Subcutaneous abdominal adipose tissue (tissue), 5 donors: ENCODE results near the gene AP5Z1.
A peak's percentile ranks its signal among the peaks of the same experiment; 100 is the strongest.

Source experiments
- H3K27ac ChIP-seq: one replicate; pipeline ENCODE4 v1.7.0; 2013; ENCODE audit warnings: low read depth, mild to moderate bottlenecking, inconsistent platforms, low read length, moderate library complexity
- H3K27me3 ChIP-seq, 5 donors: one replicate each; pipeline ENCODE4 v1.7.0; 2013; ENCODE audit warnings: low read length in 5 of 5, inconsistent platforms in 1 of 5; ENCODE audit not compliant: control insufficient read depth in 5 of 5, insufficient read depth in 4 of 5
- H3K36me3 ChIP-seq, 5 donors: one replicate each; pipeline ENCODE4 v1.7.0; 2013; ENCODE audit warnings: low read length in 5 of 5; ENCODE audit not compliant: control insufficient read depth in 5 of 5, insufficient read depth in 5 of 5
- H3K4me1 ChIP-seq, 5 donors: one replicate each; pipeline ENCODE4 v1.7.0; 2013; ENCODE audit warnings: low read length in 5 of 5, mild to moderate bottlenecking in 3 of 5, moderate library complexity in 1 of 5; ENCODE audit not compliant: control insufficient read depth in 5 of 5, insufficient read depth in 5 of 5
- H3K4me3 ChIP-seq, 5 donors: one replicate each; pipeline ENCODE4 v1.7.0; 2013; ENCODE audit warnings: low read length in 5 of 5, low read depth in 1 of 5
- H3K9ac ChIP-seq, 5 donors: one replicate each; pipeline ENCODE4 v1.7.0; 2013; ENCODE audit warnings: low read length in 5 of 5, mild to moderate bottlenecking in 4 of 5, moderate library complexity in 3 of 5
- H3K9me3 ChIP-seq, 5 donors: one replicate each; pipeline ENCODE4 v1.7.0; 2013; ENCODE audit warnings: low read length in 5 of 5; ENCODE audit not compliant: control insufficient read depth in 5 of 5
- donor health status: healthy.
- donor health status: healthy.
- donor health status: healthy.
- donor health status: healthy.
- donor health status: healthy.

Gene AP5Z1

DNA sequence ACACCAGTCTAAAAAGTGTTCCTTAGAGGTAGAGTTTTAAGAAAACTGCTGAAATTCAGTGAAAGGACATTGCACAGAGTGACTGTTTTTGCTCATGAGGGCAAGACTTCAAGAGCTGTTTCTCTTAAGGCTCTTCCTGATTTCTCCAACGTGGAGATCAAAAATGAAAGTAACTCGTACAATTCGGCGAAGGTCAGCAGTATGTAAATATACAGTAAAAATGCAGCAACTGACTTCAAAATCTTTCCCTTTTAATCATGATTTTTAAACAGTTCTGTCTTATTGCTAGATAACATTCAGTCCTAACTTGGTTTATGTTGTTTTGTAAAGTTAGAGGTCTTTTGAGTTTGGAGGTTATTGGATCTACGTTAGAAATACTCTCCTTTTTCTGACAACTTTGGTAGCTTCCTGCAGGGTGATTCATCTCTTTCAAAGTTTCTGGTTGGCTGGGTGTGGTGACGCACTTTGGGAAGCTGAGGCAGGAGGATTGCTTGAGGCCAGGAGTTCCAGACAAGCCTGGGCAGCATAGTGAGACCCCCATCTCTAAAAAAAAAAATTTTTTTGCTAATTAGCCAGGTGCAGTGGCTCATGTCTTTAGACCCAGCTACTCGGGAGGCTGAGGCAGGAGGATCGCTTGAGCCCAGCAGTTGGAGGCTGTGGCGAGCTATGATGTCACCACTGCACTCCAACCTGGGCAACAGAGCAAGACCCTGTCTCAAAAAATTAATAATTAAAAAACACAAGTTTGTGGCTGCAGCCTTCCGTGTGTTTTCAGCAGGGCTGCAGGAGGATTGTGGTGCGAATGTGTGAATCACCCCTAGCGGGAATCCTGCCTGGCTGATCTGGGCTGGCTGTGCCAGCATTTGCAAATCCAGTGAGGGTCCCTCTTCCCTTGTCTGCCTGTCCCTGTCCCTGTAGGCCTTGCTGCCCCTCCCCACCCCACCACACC is 29.2 kb upstream of the AP5Z1 start:
- H3K9me3 ChIP-seq = no peaks in the 10 kb centered on the region
- H3K4me1 ChIP-seq = peaks cover 4 to 54% (median 46%) of the 10 kb centered on the region in 5 donors
- peak overlapping the region; percentile 48 to 58 (median 53) for H3K4me3 ChIP-seq
- H3K27ac ChIP-seq = peak overlapping the region; percentile 79
- H3K36me3 ChIP-seq = peaks cover 0 to 21% (median 18%) of the 10 kb centered on the region in 5 donors
- peak overlapping the region in 4 of 5 donors; percentile 42 to 70 (median 58) for H3K9ac ChIP-seq
- H3K27me3 ChIP-seq = no peaks in the 10 kb centered on the region

GRCh38 chr7:4747013-4747412 is 28.4 kb upstream of the AP5Z1 start:
- peaks cover 4 to 54% (median 46%) of the 10 kb centered on the region in 5 donors for H3K4me1 ChIP-seq
- peaks cover 0 to 18% (median 14%) of the 10 kb centered on the region in 5 donors for H3K36me3 ChIP-seq
- H3K9ac ChIP-seq = peak overlapping the region in 2 of 5 donors; percentile 4 to 41
- H3K4me3 ChIP-seq = peak overlapping the region in 3 of 5 donors; percentile 25 to 53 (median 29)
- H3K9me3 ChIP-seq = no peaks in the 10 kb centered on the region
- peak overlapping the region; percentile 79 for H3K27ac ChIP-seq
- H3K27me3 ChIP-seq = no peaks in the 10 kb centered on the region

DNA sequence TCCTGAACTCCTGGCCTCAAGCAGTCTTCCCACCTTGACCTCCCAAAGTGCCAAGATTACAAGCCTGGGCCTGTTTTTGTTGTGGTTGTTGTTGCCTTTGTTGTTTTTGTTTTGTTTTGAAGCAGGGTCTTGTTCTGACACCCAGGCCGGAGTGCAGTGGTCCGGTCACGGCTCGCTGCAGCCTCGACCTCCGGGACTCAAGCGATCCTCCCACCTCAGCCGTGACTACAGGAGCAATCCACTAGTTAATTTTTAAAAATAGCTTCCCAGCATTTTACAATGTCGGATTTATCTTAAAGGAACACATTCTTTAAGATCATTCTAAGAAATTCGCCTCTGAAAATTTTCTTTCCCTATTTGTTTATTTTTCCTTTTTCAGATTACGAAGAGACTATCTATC is 27.7 kb upstream of the AP5Z1 start:
- Histone ChIP-seq H3K9ac (no peak overlapping the region), H3K36me3 (peaks cover 0 to 18% (median 7%) of the 10 kb centered on the region in 5 donors), H3K9me3 (no peaks in the 10 kb centered on the region), H3K27me3 (no peaks in the 10 kb centered on the region), H3K4me3 (no peak overlapping the region), H3K27ac (peak overlapping the region; percentile 79), H3K4me1 (peaks cover 4 to 54% (median 46%) of the 10 kb centered on the region in 5 donors)

DNA sequence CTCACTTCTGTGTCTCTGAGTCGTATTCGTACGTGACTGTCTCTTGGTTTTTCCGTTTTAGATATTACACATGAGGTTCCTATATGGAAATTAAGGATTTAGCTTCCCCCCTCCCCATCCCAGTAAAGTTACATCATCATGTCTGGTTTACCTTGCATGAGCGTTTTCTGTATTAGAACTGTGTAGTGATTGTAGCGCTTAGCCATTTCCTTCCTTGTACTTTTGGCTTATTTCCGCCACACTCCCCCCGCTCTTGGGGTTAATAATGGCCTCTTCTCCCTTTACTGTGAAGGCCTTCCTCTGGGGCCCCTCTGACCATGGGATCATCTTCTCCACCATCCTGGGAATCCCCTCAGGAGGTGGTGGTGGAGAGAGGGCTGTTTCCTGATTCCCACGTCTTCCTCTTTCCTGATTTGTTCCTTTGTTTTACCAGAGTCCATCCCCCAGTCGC is 27.2 kb upstream of the AP5Z1 start:
- Histone ChIP-seq H3K27ac (peak overlapping the region; percentile 79), H3K4me1 (peaks cover 4 to 55% (median 46%) of the 10 kb centered on the region in 5 donors), H3K36me3 (peaks cover 0 to 14% (median 5%) of the 10 kb centered on the region in 5 donors), H3K9me3 (no peaks in the 10 kb centered on the region), H3K9ac (no peak overlapping the region), H3K4me3 (no peak overlapping the region), H3K27me3 (no peaks in the 10 kb centered on the region)

DNA sequence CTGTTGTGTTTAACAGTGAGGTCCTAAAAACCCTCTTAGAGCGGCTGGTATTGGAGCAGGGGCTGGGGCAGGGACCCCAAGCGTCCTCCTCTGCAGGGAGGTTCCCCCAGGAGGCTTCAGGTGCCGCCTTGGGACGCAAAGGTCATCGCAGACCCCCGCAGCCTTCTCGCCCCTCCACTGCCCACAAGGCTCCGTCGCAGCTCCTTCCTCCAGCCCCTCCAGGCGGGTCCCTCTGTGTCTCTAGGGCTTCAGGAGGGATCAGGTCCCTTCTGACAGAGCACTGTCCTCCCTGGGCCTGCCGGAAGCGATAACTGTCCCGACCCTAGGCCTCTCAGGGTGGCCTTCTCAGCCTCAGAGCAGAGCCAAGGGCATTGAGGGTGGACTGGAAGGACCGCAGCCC is 26.1 kb upstream of the AP5Z1 start:
- Histone ChIP-seq H3K4me1 (peaks cover 4 to 52% (median 37%) of the 10 kb centered on the region in 5 donors), H3K4me3 (no peak overlapping the region), H3K27me3 (no peaks in the 10 kb centered on the region), H3K9me3 (no peaks in the 10 kb centered on the region), H3K36me3 (peaks cover 0 to 15% (median 6%) of the 10 kb centered on the region in 5 donors), H3K27ac (no peak overlapping the region), H3K9ac (peak overlapping the region in 1 of 5 donors; percentile 35)

DNA sequence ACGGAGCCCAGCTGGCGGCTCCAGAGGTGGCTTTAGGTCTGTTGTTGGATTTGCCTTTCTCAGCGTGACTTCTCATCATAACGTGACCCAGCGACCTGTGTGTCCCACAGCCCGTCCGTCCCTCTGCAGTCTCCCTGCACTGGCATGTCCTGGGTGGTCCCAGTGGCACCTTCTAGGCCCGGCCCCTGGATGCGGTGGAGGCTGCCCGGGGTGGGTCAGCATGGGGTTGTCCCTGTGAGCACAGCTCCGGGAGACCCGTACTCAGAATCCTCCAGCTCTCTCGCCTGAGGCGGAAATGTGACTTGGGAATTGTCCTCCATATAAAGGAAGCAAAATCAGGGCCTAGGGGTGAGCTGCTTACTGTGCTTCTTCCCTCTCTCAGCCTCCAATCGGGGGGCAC is 25.6 kb upstream of the AP5Z1 start:
- Histone ChIP-seq H3K4me3 (no peak overlapping the region), H3K4me1 (peaks cover 4 to 48% (median 32%) of the 10 kb centered on the region in 5 donors), H3K9ac (peak overlapping the region in 1 of 5 donors; percentile 35), H3K27me3 (no peaks in the 10 kb centered on the region), H3K9me3 (no peaks in the 10 kb centered on the region), H3K36me3 (peaks cover 0 to 20% (median 11%) of the 10 kb centered on the region in 5 donors), H3K27ac (no peak overlapping the region)

- Histone ChIP-seq H3K9me3 (no peaks in the 10 kb centered on the region), H3K4me3 (no peak overlapping the region), H3K36me3 (peaks cover 0 to 36% (median 26%) of the 10 kb centered on the region in 5 donors), H3K9ac (no peak overlapping the region), H3K4me1 (peaks cover 4 to 37% (median 19%) of the 10 kb centered on the region in 5 donors), H3K27ac (no peak overlapping the region), H3K27me3 (no peaks in the 10 kb centered on the region)
Measured at GRCh38 chr7:4751398-4751947, 23.9 kb upstream of the AP5Z1 start.

GRCh38 chr7:4753598-4754432 is 21.6 kb upstream of the AP5Z1 start:
- Histone ChIP-seq H3K36me3 (peaks cover 0 to 57% (median 43%) of the 10 kb centered on the region in 5 donors), H3K4me3 (no peak overlapping the region), H3K4me1 (peaks cover 0 to 14% (median 0%) of the 10 kb centered on the region in 5 donors), H3K27me3 (no peaks in the 10 kb centered on the region), H3K9ac (no peak overlapping the region), H3K9me3 (no peaks in the 10 kb centered on the region), H3K27ac (no peak overlapping the region)

DNA sequence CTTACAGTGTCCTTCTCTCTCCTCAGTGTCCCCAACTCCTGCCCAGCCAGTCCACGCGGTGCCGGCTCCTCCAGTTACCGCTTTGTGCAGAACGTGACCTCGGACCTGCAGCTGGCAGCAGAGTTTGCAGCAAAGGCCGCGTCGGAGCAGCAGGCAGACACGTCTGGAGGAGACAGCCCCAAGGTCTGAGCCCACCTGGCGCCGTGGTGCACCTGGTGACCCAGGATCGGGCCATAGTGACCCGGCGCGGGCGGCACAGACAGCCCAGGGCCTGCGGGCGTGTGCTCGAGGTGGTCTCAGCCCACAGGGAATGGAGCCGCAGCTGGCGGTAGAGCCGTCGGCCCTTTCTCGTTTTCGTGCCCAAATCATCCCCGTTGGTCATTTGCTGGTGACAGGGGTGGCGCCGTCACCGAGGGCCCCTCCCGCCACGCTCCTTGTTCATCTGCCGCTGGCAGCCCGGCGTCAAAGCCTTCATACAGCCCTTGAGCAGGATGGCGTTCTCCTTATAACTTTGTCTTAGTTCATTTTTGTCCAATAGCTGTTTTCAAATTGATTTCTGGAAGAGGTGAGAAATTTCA is 20.9 kb upstream of the AP5Z1 start:
- peaks cover 0 to 63% (median 50%) of the 10 kb centered on the region in 5 donors for H3K36me3 ChIP-seq
- no peaks in the 10 kb centered on the region for H3K9me3 ChIP-seq
- H3K9ac ChIP-seq = no peak overlapping the region
- H3K4me1 ChIP-seq = peaks cover 0 to 7% (median 0%) of the 10 kb centered on the region in 5 donors
- no peak overlapping the region for H3K4me3 ChIP-seq
- no peaks in the 10 kb centered on the region for H3K27me3 ChIP-seq
- no peak overlapping the region for H3K27ac ChIP-seq
